ENCODE data around the gene PRKCA.
A peak's percentile ranks its signal among the peaks of the same experiment; 100 is the strongest.

Gene PRKCA

GRCh38 chr17:66495035-66495434, 192.6 kb downstream of the PRKCA start:
- no peak for DNase-seq

DNA sequence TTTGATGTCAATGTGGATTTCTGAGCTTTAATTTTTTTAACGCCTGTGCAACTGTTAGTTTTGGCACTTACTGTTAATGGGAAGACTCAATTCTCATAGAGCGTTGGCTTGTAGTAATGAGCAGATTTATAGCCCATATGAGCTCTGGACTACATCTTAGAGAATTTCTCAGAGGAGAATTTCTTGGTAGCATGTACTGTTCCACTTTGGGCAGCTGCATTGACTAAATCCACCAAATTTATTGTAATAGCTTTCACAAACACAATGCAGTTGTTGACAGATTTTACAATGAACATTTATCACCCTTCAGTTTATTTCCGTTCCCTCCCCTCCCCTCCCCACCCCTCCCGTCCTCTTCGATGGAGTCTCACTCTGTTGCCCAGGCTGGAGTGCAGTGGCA, 193.9 kb downstream of the PRKCA start:
- DNase-seq = no peak

DNA sequence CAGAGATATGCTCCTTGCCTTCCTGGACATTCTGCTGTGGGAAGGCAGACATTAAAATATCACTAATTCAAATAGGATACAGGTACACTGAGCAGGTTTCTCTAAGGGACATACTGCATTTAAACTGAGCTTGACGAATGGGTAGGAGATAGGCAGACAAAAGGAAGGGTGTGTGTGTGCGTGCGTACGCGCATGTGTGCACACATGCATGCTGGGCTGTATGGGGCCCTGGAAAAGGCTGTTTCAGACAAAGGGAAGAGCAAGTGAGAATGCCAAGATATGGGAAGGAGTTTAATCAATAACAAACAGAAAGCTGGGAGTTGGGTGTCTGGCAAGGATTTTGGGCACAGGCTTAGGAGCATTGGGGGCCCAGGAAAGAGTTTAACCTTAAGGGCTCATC, 196.2 kb downstream of the PRKCA start:
- DNase-seq = no peak

DNA sequence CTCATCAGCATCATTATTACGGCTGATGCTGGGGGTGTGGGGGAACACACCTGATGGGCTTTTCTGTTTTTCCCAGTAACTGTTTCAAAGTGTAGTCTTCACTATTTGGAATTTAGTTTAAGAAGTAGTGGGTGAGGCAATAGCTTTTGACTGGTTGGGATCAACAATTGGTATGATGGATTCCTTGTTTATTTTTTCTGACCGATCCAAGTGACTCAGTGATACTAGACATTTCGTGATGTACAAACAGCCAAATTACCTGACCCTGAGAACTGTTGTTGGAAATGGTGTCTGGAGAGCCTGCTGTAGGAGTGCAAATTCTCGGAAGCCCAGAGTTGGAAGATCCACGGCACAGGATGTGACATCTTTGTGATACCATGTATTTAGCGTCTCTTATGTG, 204.2 kb downstream of the PRKCA start:
- no peak for DNase-seq

DNA sequence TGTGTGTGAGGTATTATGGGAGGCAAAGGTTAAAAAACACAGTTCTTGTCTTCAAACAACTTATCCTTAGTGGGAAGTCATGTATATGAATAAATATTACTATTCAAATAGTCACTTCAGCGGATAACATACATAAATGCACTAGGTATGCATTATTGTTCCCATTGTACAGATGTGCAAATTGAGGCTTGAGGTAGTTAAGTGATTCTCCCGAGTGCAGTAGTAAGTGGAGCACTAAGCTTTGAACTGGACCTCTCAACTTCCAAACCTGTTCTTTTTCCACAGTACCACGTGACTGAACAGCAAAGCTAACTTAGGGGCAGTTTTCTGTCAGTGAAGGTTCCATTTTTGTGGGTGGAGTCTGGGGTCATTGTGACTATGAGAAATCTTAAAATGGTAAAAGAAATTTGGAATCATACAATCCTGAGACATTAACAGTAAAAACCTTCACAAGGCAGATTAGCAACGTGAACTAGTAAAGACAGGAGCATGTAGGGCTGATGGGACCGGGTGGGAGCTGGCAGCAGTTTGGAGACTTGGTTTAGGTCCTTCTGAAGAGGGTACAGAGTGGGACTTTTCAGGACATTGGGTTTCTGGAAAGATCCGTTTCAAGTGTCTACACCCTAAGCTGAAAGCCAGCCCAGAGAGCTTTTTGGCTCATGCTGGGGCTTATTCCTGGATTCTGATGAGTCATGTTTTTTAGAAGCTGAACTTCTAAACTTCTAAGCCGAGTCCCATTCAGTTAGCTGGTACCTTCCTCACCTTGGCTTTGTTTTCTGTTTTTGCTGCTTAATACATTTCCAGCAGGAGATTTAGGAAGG, 204.9 kb downstream of the PRKCA start:
- no peak for DNase-seq

DNA sequence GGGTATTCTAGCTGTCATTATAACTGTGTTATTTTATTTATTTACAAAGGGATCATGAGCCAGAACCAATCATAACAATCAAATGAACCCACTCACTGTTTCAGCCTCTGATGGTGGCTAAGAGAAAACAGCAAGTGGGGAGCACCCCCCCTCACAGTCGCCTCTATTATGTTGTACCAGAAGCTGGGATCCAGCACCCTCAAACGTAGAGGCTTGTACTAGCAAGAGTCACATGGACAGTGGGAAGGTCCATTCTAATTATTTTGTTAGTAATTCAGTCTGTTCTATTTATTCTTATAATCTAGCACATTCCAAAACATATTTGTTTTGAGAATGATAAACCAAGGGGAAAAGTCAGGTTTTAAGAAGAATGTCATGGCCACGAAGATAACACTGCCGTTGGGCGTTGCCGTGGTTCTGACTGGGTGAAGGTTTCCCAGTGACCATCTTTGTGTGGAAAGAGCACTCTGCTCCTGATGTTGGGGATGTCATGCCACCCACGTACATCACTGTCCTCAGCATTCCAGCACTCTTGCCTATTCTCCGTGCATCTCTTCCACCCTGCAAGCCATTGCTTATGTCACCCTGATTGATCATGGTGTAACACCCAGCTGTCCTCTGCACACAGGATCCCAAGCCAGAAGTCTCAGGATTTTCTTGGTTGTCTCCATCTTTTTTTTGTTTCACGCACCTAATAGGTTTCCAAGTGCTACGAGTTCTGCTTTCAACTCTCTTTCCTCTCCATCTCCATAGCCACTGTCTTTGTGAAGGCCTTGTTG, 205.8 kb downstream of the PRKCA start:
- no peak for DNase-seq

GRCh38 chr17:66508896-66509844, 206.8 kb downstream of the PRKCA start:
- DNase-seq = peak; percentile 78

- DNase-seq = no peak
These were observed 207.5 kb downstream of the PRKCA start for GRCh38 chr17:66509926-66510325.

DNA sequence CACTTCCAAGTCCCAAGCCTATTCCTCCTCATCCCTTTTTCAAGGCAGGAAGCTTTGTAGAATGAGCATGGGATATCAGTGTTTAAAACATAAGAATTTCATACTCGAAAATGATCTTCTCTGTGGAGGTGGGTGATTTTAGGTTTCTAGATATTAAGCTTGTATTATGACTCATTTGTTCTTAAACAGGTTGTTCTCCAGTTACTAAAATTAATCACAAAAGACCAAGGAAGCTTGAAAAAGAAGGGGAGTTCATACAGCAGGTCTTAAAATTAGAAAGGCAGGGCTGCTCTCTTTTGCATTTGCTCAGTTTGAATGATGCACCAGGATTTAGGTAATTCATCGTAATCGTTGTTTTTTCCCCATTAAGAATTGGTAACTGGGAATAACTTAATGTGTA, 208.7 kb downstream of the PRKCA start:
- DNase-seq = no peak

GRCh38 chr17:66514227-66514806, 211.9 kb downstream of the PRKCA start:
- no peak for DNase-seq

DNA sequence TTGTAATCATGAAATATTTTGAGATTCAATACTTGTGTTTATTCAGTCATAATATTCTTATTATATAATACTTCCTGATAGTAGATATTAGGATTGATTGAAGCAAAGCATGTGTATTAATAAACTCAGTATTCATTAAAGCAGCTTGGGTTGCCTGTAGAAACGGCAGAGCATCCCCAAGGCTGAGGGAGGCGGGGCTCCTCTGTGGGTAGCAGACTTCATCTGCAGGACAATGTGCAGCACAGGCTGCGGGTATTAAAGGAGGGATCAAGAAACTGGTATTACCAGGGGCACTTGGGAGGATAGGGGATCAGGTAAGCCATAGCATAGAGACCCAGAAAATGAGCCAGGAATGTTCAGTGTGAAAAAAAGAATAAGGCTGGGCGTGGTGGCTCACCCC, 213.6 kb downstream of the PRKCA start:
- DNase-seq = no peak

DNA sequence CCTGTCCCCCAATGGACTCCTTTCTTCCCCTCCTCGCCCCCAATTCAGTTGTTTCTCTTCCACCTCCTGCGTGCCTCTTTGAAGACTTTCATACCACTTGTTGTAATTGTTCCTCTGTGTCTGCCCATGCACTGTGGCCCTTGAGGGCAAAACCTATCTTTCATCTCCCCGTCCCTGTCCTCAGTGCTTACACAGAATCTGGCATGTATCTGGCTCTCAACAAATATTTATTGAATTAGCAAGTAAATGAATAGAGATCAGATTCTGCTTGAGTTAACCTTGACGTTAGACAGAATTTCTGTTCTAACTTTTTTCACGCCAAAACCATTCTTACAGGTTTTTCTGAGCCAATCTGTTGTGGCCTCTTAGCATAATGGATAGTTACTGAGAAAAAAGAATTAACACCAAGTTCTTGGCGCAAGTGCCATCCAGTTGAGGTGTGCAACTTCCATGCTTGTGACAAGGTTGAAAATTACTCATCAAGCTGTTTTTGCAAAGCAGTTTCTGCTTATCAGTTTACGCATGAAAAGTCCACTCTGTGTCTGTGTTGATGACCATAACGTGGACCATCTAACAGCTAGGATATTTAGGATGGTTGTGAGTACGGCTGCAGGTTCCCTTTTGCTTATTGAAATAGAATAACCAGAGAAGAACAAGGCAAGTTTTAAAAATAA, 215.1 kb downstream of the PRKCA start:
- no peak for DNase-seq

DNA sequence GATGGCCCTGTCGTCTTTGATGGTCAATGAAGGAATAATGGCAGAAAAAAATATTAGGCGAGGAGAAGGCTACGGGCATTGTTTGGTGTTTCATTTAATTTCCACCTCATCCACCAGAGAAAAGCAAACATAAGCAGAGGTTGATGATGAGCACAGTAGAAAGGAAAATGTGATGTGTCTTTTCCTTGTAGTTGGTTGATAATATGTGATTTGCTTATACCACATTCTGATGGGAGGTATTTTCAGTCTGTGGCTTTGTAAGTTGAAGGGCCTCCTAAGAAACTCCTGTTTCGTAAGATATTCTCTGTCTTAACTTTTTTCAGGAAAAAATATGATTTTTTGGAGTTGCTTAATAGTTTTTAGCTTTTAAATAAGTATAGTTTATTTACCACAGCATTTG, 215.7 kb downstream of the PRKCA start:
- no peak for DNase-seq

DNA sequence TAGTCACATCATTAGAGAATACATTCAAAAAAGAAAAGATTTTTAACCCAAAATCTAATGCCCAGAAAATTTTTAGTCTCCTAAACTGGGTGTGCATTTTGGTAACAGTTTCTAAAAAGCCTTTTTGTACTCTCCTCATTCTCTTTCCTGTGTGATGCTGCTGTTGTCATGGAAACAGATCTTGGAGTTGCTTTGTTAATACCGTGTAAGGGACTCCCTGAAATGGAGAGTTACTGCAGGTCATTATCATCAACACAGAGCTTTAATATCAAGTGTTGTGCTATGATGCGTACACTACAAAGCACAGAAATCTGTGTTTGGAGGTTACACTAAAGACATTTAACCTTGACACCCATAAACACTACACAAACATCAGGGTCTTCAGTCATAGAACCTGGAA, 216.3 kb downstream of the PRKCA start:
- peak; percentile 30 for DNase-seq

- no peak for DNase-seq
These were observed 216.7 kb downstream of the PRKCA start for GRCh38 chr17:66519154-66519553.

DNA sequence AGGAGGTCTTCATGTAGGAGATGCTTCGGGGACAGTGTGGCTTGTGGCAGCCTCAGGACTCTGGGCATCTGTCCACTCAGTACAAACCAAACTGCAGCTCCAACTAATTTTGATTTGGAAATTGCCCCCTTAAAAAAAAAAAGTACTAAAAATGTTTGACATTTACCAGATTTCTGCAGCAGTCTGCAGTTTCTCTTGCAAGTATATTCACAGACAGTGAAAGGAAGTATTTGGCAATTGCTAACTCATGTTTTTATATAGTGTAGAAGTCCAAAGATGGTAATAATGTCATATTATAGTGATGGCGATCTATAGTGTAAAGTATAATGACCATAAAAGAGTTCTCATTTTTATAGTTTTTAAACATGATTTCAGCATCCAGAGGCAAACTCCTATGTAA, 218.6 kb downstream of the PRKCA start:
- DNase-seq = no peak

DNA sequence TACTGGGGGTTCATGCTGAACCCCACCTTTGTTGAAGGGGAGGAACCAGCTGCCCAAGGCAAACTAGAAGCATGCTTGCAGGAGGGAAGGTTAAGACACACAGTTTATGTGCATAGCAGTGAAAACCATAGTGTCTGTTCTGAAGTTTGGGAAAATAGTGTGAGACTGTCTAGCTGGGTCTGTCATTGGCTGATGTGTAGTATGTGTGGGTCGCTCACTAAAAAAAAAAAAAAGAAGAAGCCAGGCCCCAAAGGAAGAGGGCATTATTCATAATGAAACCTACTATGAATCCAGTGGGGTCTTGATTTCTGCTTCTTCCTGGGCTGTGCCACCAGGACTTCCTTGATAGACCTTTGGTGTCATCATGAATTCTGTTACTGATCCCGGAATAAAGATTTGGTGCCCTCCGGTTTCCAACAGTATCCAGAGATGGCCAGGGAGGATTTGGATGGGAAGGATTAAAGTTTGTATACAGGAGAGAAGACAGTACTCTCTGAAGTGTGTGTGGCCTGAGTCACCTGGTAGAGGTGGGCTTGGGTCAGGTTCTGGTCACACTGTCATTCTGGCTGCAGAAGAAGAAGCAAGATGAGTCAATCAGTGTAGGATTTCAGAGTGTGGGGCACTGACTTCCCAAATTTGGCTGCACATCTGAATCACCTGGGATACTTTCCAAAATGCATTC, 220.3 kb downstream of the PRKCA start:
- DNase-seq = no peak

GRCh38 chr17:66523378-66524200, 221.2 kb downstream of the PRKCA start:
- no peak for DNase-seq

- no peak for DNase-seq
These were observed 222.5 kb downstream of the PRKCA start for GRCh38 chr17:66524877-66525276.

DNA sequence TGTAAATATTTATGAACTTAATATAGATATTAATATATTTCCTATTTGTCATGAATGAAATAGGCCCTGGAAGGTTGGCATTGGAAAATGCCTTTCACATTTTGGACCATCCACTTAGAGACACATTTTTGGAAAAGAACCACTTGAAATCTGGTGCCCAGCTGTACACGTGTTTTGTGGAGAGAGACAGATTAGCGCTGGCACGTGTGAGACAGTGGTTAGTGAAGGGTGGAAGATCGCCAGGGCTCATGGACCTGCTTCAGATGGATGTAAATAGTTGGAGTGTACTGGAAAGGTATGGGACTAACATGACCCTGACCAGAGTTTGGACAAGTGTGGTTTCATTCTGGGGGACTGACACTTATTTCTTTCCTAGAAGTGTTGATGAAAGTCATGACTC, 222.9 kb downstream of the PRKCA start:
- no peak for DNase-seq

- no peak for DNase-seq
These were observed 224.4 kb downstream of the PRKCA start for GRCh38 chr17:66526827-66527226.

Measured in CD4-positive, alpha-beta T cell treated with Interleukin-4 for 4 hours (primary cell).